ENCODE data around the gene MED10. TPM values are rescaled to one million over a fixed set of nuclear protein-coding genes. Genes with fewer than 3 reads are reported as not detected.
"Not testable (repeated sequence)": the region's sequence is repeated elsewhere in the genome, so short reads cannot be mapped to it uniquely, and the experiment has no call there.

Gene MED10
- total RNA-seq, 6 donors from 2014 or later = 17.8 to 36.1 (median 29.1) TPM

- no peak for DNase-seq
- Histone ChIP-seq H3K36me3 (peaks cover 1 to 52% (median 23%) of the 10 kb centered on the region in 4 donors), H3K4me3 (no peak overlapping the region), H3K27ac (no peak overlapping the region), H3K4me1 (no peaks in the 10 kb centered on the region), H3K9me3 (no peaks in the 10 kb centered on the region), H3K27me3 (no peaks in the 10 kb centered on the region)
- 93 to 98% methylated on average over 10 to 15 of the region's 15 CpGs for WGBS, 2 donors
- TF ChIP-seq POLR2A (IDR thresholded peaks at IDR 0.05) (no peak), CTCF (IDR thresholded peaks at IDR 0.05) (no peak), EP300 (IDR thresholded peaks at IDR 0.05) (no peak), POLR2AphosphoS5 (IDR thresholded peaks at IDR 0.05) (no peak)
- peak in 1 of 2 donors; percentile 38 for ATAC-seq (ENCODE audit: low FRiP score in 2 of 2)
Measured at GRCh38 chr5:6365142-6365976, 13.0 kb downstream of the MED10 start.

- not testable (repeated sequence) for ATAC-seq (ENCODE audit: low FRiP score in 2 of 2); DNase-seq; H3K27ac ChIP-seq; H3K4me1 ChIP-seq; H3K27me3 ChIP-seq; H3K9me3 ChIP-seq; H3K4me3 ChIP-seq
- 90 to 97% methylated on average over 4 of the region's 5 CpGs for WGBS, 2 donors
- H3K36me3 ChIP-seq = peaks cover 0 to 38% (median 8%) of the 10 kb centered on the region in 4 donors
Measured at GRCh38 chr5:6363454-6364011, 14.8 kb downstream of the MED10 start.

- ATAC-seq (ENCODE audit: low FRiP score in 2 of 2) (no peak), DNase-seq (no peak)
- Histone ChIP-seq H3K9me3 (no peaks in the 10 kb centered on the region), H3K36me3 (peaks cover 0 to 40% (median 8%) of the 10 kb centered on the region in 4 donors), H3K27me3 (no peaks in the 10 kb centered on the region), H3K4me3 (no peak overlapping the region), H3K27ac (no peak overlapping the region), H3K4me1 (no peaks in the 10 kb centered on the region)
- 93 to 94% methylated on average over 6 to 7 of the region's 7 CpGs for WGBS, 2 donors
- TF ChIP-seq CTCF (IDR thresholded peaks at IDR 0.05) = no peak
- no peak for TF ChIP-seq POLR2A (IDR thresholded peaks at IDR 0.05)
- TF ChIP-seq EP300 (IDR thresholded peaks at IDR 0.05) = no peak
- no peak for TF ChIP-seq POLR2AphosphoS5 (IDR thresholded peaks at IDR 0.05)
Measured at GRCh38 chr5:6362846-6363245, 15.5 kb downstream of the MED10 start.

GRCh38 chr5:6361101-6361500, 17.2 kb downstream of the MED10 start:
- whole genome bisulfite sequencing, 2 donors = 79 to 89% methylated on average over 8 of the region's 8 CpGs
- TF ChIP-seq POLR2AphosphoS5 (IDR thresholded peaks at IDR 0.05) (no peak), POLR2A (IDR thresholded peaks at IDR 0.05) (no peak), CTCF (IDR thresholded peaks at IDR 0.05) (no peak), EP300 (IDR thresholded peaks at IDR 0.05) (no peak)
- no peaks in the 10 kb centered on the region for H3K9me3 ChIP-seq
- H3K27ac ChIP-seq = no peak overlapping the region
- no peak overlapping the region for H3K4me3 ChIP-seq
- DNase-seq = no peak
- no peak for ATAC-seq (ENCODE audit: low FRiP score in 2 of 2)
- no peaks in the 10 kb centered on the region for H3K27me3 ChIP-seq
- H3K4me1 ChIP-seq = no peaks in the 10 kb centered on the region
- H3K36me3 ChIP-seq = peaks cover 0 to 31% (median 8%) of the 10 kb centered on the region in 4 donors

GRCh38 chr5:6360323-6361072, 17.8 kb downstream of the MED10 start:
- TF ChIP-seq POLR2A (IDR thresholded peaks at IDR 0.05) = no peak
- no peak for TF ChIP-seq POLR2AphosphoS5 (IDR thresholded peaks at IDR 0.05)
- no peak for TF ChIP-seq EP300 (IDR thresholded peaks at IDR 0.05)
- no peak for TF ChIP-seq CTCF (IDR thresholded peaks at IDR 0.05)
- Histone ChIP-seq H3K4me3 (no peak overlapping the region), H3K36me3 (peaks cover 0 to 27% (median 8%) of the 10 kb centered on the region in 4 donors), H3K27me3 (no peaks in the 10 kb centered on the region), H3K9me3 (no peaks in the 10 kb centered on the region), H3K27ac (no peak overlapping the region), H3K4me1 (no peaks in the 10 kb centered on the region)
- ATAC-seq (ENCODE audit: low FRiP score in 2 of 2) (no peak), DNase-seq (no peak)
- WGBS, 2 donors = 87 to 95% methylated on average over 8 to 18 of the region's 18 CpGs
